AG09319 (cell line): ENCODE results near the gene FBXO8.

Experiments
- DNase-seq: peaks from one replicate; pipeline ENCODE4 v3.0.0-alpha.2; 2010; ENCODE audit warnings: low read depth; ENCODE audit errors: extremely low read depth
- CTCF ChIP-seq: IDR thresholded peaks from 2 replicates; pipeline ENCODE4 v1.5.1; 2011; ENCODE audit warnings: low read depth, mild to moderate bottlenecking, inconsistent platforms, low read length, moderate library complexity

FBXO8 gene

GRCh38 chr4:174209341-174209740 lies 74.1 kb downstream of the FBXO8 start:
- DNase-seq = no peak
- TF ChIP-seq CTCF = no peak

- DNase-seq = no peak
Measured at GRCh38 chr4:174207367-174207766, 76.1 kb downstream of the FBXO8 start.

DNA sequence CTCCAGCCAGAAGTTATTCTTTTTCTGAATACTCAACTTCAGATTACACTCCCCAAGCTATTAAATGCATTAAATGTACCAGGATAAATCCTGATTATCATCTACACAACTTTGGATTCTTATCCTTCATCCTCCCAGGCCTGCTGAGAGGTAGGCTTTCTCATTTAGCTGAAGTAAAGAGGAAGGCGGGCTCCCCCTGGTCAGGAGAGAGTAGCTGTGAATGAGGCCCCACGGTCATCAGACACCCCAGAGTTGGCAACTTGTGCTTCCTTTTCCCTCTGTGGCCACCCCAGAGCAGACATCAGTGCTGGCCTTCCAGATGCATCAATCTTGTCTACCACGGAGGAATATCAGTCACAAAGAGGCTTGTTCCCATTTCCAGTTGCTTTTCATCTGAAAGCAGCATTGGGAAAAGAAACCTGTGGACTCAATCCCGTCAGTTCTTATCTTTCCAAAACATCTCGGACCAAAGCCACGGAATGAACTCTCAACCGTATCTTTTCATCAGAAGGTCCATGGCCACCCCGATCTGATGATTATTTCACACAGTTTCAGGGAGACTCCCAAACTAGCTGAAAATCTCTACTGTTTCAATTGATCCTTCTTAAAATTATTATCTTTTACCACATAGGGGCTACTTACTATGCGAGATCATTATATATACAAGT lies 79.2 kb downstream of the FBXO8 start:
- DNase-seq = no peak
- TF ChIP-seq CTCF = no peak

More at GRCh38 chr4:174207367-174207766, 76.1 kb downstream of the FBXO8 start:
- TF ChIP-seq CTCF = no peak

DNA sequence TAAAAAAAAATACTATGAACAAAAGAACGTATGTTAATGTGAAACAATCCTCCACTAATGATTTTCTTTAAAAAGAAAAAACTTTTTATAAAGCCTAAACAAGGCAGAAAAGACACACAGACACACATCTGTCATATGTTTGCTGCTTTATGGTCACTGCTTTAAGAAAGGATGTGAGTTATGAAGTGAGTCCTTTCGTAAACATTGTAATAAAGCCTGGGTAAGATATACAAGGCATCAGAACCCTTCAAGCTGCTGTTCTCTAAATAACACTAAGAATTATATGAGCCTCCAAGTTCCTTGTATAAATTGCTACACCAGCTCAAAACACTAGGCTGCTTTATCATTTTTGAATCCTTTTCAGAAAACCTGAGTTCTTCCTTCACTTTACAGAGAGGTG lies 81.6 kb downstream of the FBXO8 start:
- no peak for DNase-seq
- no peak for TF ChIP-seq CTCF

GRCh38 chr4:174199735-174200134 lies 83.7 kb downstream of the FBXO8 start:
- no peak for DNase-seq
- TF ChIP-seq CTCF = no peak

GRCh38 chr4:174198828-174199227 lies 84.6 kb downstream of the FBXO8 start:
- no peak for TF ChIP-seq CTCF
- peak; percentile 30 for DNase-seq

- no peak for DNase-seq
- TF ChIP-seq CTCF = no peak
Measured at GRCh38 chr4:174198396-174198795, 85.1 kb downstream of the FBXO8 start.
